OCI-LY3 (cell line): ENCODE data around the gene NSD1.

ENCODE experiments used
- CTCF ChIP-seq: fragments of 200-600, 300-600 bp; sonication (generic); IDR thresholded peaks from 2 replicates; pipeline ENCODE4 v1.5.1; 2014; ENCODE audit warnings: antibody characterized with exemption, low read length, low read depth
- EZH2phosphoT487 ChIP-seq: fragments of 200-600 bp; shearing (Covaris generic); IDR thresholded peaks from 2 replicates; pipeline ENCODE4 v1.6.1; 2018; ENCODE audit warnings: antibody characterized with exemption, mixed run types, low read depth

DNA sequence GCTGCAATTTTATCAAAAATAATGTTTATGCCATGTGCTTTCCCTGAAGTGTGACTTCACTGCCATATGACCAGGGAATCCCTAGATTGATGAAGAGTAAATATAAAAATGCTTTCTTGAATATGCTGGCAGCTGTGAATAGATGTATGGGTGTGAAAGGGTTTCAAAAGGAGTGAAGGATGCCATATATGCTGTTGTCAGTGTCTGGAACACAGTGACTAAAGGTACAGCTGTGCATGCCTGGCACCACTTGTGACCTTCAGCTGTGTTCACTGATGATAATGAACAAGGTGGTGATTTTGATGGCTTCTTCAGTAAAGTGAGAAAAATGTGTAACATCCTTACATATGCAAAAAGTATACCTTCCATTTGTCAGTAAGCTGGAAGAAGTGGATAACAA lies 100.2 kb downstream of the NSD1 start:
- TF ChIP-seq CTCF = no peak
- no peak for TF ChIP-seq EZH2phosphoT487
